D721Med (cell line): Measurements from ENCODE around the gene CDKL2.

Experiments
- DNase-seq: peaks from one replicate; pipeline ENCODE4 v3.0.0; 2011; ENCODE audit warnings: low spot score; ENCODE audit not compliant: insufficient read length
- FAIRE-seq: peaks from 2 replicates; lab custom pipeline; 2011; peaks lifted over from hg19 to GRCh38; lab: Jason Lieb, UNC
- CTCF ChIP-seq: IDR thresholded peaks from 2 replicates; pipeline ENCODE4 v1.5.1; 2012; ENCODE audit warnings: mild to moderate bottlenecking, control low read depth; ENCODE audit not compliant: insufficient read depth; ENCODE audit errors: missing control alignments

CDKL2 gene

GRCh38 chr4:75630174-75630936 is at the start of gene CDKL2:
TSS of gene CDKL2 (minus strand) at chr4:75630528. CDS start at chr4:75625988, 4,540 bp downstream.
- FAIRE-seq (no peak), DNase-seq (peak; percentile 77)
- TF ChIP-seq CTCF = no peak

GRCh38 chr4:75678965-75679364 is 48.6 kb upstream of the CDKL2 start:
- FAIRE-seq (no peak), DNase-seq (no peak)
- no peak for TF ChIP-seq CTCF

GRCh38 chr4:75678473-75678872 is 48.1 kb upstream of the CDKL2 start:
- TF ChIP-seq CTCF = no peak
- FAIRE-seq = peak; percentile 11

GRCh38 chr4:75675004-75675531 is 44.7 kb upstream of the CDKL2 start:
- DNase-seq (no peak), FAIRE-seq (no peak)
- TF ChIP-seq CTCF = no peak

More at GRCh38 chr4:75678473-75678872, 48.1 kb upstream of the CDKL2 start:
- no peak for DNase-seq

- no peak for TF ChIP-seq CTCF
- no peak for DNase-seq
- peak; percentile 41 for FAIRE-seq
Observed at GRCh38 chr4:75673959-75674328, 43.6 kb upstream of the CDKL2 start.

GRCh38 chr4:75673027-75673958 is 43.0 kb upstream of the CDKL2 start, which contains the start of gene G3BP2:
TSS of gene G3BP2 (minus strand) at chr4:75673411. CDS start at chr4:75662025, 11,386 bp downstream.
- TF ChIP-seq CTCF = no peak
- DNase-seq = peak; percentile 74
- FAIRE-seq = no peak
